GM18868 (cell line): ENCODE results near the gene ALKBH4.
"Not testable (repeated sequence)": the region's sequence is repeated elsewhere in the genome, so short reads cannot be mapped to it uniquely, and the experiment has no call there.

Experiments
- ATAC-seq: cut with Tn5 transposase; IDR thresholded peaks from one replicate; pipeline ENCODE4 v1.9.1; 2021; ENCODE audit warnings: mild to moderate bottlenecking, moderate library complexity; ENCODE audit not compliant: unreplicated experiment

Gene ALKBH4

DNA sequence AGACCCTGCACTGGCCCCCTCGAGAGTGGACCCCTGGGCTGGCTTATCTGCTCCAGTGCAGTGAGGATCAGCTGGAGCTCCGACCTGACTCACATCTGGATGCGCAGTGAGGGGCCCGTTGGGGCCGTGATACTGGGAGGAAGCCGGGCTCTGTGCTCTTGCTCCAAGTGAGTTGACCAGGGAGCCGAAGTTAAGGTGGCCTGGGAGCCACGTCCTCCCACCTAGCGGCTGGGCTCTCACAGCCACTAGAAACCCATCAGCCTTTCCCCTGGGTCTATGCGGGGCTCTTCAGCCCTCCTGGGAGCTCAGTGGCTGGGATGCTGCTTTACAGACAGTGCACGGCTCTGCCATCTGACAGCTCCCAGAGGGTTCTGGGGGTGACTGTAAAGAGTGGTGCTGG lies 9.1 kb downstream of the ALKBH4 start:
- ATAC-seq: no peak

DNA sequence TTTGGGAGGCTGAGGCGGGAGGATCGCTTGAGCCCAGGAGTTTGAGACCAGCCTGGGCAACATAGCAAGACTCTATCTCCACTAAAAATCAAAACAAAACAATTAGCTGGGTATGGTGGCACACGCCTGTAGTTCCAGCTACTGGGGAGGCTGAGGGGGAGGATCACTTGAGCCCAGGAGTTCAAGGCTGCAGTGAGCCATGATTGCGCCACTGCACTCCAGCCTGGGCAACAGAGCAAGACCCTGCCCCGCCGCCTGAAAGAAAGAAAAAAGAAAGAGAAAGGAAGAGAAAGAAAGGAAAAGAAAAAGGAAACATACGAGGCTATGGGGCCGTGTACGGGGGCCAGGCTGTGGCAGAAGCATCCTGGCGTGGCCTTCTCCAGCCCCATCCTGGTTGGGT lies 9.7 kb downstream of the ALKBH4 start:
- ATAC-seq: not testable (repeated sequence)

DNA sequence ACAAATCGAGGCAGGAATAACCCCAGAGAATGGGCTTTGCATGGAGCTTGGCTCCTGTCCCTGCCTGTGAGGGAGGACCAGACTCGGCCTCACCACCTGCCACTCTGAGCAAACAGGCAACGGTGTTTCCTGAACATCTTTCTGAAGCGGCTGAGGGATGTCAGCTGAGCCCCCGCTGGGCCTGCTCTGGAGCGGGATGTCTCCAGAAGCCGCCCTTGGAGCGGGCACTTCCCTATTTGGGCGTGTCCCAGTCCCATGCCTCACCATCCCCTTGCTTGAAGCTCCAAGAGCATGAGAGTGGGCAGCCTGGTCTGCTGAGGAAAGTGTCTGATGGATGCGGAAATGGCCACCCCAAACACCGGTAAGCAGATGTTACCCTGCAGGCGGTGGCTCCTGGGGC lies 10.2 kb downstream of the ALKBH4 start:
- ATAC-seq: no peak

DNA sequence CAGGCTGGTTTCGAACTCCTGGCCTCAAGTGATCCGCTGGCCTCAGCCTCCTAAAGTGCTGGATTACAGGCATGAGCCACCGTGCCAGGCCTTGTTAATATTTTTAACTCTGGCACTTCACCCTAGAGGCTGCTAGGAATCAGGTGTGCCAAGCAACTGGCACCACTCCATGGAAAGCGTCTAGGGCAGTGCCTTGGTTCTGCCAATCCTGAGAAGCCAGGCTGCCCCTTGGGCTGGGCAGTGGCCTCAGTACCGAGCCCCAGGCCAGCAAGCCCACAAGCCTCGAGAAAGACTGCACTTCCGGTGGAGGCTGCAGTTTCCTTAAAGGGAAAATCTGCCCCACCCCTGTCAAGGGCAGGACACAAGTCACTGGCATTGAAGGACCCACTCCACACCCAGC lies 11.3 kb downstream of the ALKBH4 start:
- ATAC-seq: no peak

DNA sequence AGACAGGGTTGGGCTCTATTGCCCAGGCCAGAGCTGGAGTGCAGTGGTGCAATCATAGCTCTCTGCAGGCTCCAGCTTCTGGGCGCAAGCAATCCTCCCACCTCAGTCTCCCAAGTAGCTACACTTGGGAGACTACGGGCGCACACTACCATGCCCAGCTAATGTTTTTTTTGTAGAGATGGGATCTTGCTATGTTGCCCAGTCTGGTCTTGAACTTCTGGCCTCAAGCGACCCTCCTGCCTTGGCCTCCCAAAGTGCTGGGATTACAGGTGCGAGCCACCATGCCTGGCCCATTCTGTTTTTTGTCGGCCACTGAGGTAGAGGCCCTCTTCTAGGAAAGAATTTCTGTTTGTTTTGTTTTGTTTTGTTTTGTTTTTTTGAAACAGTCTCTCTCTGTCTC lies 12.2 kb downstream of the ALKBH4 start:
- no peak for ATAC-seq

DNA sequence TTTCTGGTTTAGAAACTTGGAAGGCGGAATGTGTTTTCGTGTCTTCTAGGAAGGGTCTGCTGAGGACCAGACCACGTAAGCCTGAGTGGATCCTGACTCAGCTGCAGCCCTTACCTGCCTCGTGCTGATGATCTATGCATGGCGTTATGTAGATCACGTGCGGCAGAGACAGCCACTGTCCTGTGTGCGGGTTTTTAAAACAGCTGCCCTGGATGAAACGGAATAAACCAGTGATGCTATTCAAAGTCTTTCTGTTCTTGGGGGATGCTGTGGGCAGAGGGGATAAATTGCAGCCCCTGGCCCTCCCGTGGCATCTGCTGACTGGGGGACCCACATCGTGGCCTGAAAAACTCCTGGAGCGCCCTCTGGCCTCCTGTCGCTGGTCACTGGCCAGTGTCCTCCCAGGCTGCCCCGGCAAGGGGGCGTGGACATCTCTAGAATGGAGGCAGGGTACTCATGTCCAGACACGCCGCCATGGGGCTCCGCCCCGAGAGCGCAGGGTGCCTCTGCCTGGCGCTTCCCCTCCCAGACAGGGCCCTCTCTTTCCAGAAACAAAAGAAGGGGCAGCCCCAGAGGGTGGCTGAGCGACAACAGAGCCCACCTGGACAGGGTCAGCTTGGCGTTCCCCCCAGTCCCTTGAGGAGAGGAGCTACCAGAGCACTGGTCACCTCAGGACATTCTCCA lies 13.2 kb downstream of the ALKBH4 start:
- ATAC-seq: no peak

DNA sequence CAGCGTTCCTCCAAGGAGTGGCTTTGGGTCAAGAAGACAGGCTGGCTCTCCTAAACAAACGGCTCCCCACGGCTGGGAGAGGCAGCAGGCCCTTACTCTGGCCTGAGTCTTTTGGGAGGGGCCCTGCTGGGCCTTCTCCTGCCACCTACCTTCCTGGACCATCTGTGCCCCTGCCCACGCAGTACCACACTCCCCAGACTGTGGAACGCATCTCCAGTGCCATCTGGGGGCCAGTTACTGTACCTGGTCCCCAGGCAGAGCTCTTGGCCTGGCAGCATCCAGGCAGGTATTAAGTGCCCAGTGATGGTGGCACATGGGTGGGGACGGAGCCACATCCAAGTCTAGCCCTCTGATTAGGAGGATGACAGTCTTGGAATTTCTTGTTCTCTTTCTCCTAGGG lies 14.4 kb downstream of the ALKBH4 start:
- no peak for ATAC-seq

DNA sequence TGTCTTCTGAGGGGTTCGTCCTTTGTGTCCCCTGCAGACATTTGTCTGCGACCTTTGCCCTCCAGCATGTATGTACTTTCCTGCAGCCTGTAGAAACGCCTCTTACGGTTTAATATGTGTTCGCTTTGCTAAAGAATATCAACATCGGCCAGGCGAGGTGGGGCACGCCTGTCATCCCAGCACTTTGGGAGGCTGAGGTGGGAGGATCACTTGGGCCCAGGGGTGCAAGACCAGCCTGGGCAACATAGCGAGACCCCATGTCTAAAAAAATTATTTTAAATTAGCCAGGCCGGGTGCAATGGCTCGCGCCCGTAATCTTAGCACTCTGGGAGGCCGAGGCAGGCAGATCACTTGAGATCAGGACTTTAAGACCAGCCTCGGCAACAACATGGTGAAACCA lies 15.5 kb downstream of the ALKBH4 start:
- ATAC-seq: no peak

DNA sequence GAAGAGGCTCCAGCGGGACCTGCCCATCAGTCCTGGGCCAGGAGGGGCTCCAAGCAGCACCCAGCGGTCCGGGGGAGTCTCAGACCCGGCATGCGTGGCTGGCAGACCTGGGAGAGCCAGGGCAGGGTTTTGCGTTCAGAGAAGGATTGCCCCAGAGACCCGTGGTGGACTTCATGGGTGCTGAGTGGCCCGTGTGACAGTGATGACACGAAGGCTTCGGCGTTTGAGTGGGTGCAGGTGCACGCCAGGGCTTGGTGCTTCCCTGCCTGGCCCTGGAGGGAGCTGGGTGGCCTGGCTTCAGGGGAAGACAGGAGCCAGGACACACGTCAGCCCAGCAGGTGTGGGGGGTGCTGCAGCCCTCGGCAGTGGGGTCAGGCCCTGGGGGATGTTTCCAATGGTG lies 17.4 kb downstream of the ALKBH4 start:
- ATAC-seq: no peak

DNA sequence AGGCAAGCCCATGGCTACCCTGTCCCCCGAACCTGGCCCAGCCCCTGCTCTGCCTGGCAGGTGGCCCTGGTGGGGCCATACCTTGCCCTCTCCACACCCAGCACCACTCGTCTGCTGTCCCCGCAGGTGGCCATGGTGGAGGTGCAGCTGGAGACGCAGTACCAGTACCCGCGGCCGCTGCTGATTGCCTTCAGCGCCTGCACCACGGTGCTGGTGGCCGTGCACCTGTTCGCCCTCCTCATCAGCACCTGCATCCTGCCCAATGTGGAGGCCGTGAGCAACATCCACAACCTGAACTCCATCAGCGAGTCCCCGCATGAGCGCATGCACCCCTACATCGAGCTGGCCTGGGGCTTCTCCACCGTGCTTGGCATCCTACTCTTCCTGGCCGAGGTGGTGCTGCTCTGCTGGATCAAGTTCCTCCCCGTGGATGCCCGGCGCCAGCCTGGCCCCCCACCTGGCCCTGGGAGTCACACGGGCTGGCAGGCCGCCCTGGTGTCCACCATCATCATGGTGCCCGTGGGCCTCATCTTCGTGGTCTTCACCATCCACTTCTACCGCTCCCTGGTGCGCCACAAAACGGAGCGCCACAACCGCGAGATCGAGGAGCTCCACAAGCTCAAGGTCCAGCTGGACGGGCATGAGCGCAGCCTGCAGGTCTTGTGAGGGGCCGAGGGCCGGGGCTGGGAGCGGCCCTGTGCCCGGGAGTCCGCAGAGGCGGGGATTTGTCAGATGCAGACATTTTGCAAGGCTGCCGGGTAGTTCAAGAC lies 18.1 kb downstream of the ALKBH4 start:
- no peak for ATAC-seq

DNA sequence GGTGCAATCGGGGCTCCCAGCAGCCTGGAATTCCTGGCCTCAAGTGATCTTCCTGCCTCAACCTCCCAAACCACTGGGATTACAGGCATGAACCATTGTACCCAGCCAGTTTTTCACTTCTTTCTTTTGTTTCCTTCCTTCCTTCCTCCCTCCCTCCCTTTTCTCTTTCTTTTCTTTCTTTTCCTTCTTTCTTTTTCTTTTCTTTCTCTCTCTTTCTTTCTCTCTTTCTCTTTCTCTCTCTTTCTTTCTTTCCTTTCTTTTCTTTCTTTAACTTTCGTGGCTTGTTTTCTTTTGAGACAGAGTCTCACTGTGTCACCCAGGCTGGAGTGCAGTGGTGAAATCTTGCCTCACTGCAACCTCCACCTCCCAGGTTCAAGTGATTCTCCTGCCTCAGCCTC lies 19.0 kb downstream of the ALKBH4 start:
- no peak for ATAC-seq

DNA sequence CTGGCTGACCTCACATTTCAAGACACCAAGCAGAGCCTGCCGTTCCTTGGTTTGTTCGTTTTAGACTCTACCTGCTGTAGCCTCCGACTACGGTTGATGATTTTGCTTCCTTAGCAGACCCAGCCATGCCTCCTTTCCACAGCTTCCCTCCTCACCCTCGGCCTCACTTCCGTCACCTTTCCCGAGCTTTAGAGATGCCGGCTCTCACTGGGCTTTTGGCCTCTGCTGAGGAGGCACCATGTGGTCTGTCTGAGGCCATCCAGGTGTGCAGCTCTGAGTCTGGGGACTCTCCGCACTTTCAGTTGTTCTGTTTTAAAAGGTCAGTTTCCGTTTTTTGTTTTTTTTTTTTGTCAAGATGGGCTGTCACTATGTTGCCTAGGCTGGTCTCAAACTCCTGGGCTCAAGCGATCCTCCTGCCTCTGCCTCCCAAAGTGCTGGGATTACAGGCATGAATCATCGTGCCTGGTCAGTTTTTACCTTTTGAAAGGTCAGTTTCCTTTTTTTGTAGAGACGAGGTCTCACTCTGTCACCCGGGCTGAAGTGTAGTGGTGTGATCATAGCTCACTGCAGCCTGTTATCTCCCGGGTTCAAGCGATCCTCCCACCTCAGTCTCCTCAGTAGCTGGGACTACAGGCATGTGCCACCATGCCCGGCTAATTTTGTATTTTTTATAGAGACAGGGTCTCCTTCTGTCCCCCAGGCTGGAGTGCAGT lies 19.5 kb downstream of the ALKBH4 start:
- ATAC-seq: peak; percentile 56

DNA sequence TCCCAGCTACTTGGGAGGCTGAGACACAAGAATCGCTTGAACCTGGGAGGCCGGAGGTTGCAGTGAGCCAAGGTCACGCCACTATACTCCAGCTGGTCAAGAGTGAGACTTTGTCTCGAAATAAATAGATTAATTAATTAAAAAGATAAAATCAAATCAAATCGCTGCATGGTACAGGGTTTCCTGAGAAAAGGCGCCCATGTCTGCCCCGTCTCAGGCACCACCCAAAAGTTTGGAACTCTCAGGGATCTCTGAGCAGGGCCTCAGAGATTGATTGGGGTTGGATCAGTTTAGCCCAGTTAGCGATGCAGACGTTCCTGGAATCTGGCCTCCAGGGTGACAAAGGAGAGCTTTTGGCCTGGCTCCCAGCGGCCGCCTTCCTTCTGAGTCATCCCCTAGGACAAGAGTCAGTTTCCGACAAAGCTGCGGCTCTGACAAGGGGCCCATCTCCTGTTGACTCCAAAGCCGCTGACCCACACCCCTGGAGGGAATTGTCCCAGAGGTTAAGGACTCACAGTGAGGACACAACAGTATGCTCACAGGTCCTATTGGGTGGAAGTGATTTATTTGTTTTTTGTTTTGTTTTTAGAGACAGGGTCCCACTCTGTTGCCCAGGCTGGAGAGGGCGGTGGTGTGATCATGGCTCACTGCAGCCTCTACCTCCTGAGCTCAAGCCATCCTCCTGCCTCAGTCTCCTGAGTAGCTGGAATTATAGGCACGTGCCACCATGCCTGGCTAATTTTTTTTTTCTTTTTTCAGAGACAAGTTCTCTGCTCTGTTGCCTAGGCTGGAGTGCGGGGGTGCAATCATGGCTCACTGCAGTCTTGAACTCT lies 24.5 kb downstream of the ALKBH4 start:
- no peak for ATAC-seq

DNA sequence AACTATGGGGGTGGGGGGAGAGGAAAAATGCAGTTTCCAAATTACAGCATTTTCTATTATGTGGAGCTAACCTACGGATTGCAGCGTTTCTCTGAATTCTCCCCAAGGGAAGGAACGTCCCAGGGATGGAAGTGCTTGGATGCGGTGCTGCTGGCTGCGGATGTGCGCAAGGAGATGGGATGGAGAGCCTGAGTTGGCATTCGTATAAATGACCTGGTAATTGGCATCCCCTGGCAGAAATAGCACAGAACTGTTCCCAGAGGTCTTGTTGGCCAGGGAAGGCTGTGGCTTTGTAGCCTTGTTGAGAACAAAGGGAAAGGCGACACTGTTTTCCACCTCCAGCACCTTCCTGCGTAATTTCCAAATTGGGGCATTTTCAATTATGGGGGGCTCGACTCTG lies 28.5 kb downstream of the ALKBH4 start:
- ATAC-seq: no peak

DNA sequence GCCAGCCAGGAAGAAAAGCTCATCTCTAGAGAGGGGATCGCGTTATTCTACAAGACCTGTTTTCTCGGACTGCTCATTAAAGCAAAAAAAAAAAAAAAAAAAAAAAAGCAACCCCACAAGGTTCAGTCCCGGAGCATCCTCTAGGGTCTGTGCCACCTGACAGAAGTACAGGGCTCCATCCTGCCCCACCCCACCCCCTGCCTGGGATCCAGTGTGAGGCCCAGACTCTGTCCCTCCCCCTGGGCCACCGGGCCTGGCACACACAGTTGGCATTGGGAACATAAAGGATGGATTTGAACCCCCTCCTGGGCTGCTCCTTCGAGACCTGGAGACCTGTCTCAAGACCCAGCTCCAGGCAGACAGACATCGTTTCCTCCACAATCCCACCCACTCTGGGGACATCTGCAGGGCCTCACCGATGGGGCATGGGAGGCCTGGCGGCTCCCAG lies 30.6 kb downstream of the ALKBH4 start:
- no peak for ATAC-seq

DNA sequence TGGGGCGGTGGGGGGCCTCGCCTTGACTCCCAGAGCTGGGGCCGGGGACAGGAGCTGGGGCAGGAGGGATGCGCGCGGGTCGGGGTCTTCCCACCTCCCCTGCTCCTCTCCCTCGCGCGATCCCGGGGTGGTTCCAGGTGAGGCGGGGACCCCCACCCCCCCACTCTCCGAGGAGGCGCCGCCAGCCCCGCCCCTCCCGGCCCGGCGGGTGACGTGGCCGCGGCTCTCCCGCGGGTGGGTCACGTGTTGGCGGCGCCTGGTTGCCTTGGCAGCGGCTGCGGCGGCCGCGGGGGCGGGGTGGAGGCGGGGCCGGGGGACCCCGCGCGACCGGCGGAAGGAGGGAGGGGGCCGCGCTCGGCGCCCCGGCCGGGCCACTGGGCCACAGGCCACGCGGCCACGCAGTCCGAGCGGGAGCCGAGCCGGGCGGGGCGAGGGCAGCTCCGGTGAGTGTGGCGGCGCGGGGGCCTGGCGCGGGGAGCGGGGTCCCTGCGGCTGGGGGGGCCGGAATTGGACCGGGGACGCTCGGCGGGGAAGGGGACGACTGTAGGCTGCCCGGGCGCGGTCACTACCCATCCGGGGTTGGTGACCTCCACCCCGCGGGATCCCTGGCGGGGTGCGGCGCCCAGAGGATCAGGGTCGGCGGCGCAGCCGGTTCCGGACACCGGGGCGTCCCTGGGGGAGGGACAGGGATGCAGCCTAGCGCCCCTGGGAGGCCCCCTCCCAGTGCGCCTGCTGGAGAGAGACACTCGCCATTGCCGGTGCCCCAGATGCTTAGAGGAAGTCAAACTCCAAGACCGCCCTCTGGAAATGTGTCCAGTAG lies 31.2 kb downstream of the ALKBH4 start, which contains the start of gene ORAI2:
ORAI2 (plus strand) TSS at position 357 of the 820 bp plus-strand sequence. CDS start 5,382 bp downstream, outside the sequence.
- ATAC-seq: peak; percentile 71

DNA sequence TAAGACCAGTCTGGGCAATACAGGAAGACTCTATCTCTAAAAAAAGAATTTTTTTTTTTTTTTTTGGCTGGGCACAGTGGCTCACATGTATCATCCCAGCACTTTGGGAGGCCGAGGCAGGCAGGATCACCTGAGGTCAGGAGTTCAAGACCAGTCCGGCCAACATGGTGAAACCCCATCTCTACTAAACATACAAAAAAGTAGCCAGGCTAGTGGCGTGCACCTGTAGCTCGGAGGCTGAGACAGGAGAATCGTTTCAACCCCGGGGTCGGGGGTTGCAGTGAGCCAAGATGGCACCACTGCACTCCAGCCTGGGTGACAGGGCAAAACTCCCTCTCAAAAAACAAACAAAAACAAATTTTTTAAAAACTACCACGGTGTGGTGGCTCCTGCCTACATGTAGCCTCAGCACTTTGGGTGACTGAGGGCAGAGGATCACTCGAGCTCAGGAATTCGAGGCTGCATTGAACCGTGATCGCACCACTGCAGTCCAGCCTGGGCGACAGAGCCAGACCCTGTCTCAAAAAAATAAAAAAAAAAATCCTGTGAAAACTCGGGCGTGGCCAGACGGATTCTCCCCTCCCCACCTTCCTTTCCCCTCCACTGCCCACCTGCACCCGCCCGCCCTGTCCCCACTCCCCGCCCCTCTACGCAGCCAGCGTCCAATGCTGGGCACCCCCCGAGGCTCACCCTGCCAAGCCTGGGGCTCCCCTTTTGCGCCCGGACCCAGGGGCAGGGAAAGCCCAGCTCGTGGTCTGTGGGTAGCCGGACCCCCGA lies 32.0 kb downstream of the ALKBH4 start:
- ATAC-seq: peak; percentile 32

DNA sequence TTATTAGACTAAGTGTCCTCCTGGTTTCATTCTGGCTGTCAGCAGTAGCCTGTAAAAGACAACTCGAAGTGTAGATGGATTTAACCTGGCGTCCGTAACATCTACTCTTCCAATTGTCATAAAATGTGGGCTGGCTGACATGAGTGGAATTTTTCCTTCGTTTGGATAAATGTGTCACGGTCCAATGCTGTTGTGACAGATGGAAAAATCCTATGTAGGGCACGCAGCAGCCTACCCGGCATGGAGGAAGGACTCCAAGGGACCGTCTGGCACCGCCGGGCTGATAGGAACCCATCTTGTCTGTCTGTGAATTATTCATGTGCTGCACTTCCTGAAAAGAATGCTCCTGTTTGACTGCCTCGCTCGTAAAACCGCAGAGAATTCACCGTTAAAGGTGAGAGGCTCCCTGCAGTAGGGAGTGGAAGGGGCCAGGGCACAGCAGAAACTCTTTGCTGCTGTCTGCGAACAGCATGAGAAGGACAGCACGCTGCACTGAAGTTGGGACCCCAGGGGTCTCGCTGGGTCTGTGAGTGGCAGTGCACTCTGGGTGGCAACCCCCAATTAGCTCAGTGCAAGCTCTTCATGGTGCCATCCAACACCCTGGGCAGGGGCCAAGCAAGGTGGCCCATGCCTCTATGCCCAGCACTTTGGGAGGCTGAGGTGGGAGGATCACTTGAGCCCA lies 32.9 kb downstream of the ALKBH4 start:
- ATAC-seq: peak; percentile 22
